Fibroblast of the aortic adventitia (primary cell): ENCODE data around the gene ABCA1. TPM values are rescaled to one million over a fixed set of nuclear protein-coding genes. Genes with fewer than 3 reads are reported as not detected.
"Not testable (repeated sequence)": the region's sequence is repeated elsewhere in the genome, so short reads cannot be mapped to it uniquely, and the experiment has no call there.

Source experiments
- DNase-seq: peaks from one replicate; pipeline ENCODE4 v3.0.0-alpha.2; 2010; ENCODE audit warnings: low read depth
- H3K4me3 ChIP-seq: 2 replicates; pipeline ENCODE4 v1.5.1; 2011; ENCODE audit warnings: low read depth, mild to moderate bottlenecking, control low read depth, low read length, moderate library complexity
- total RNA-seq: library from RNA; depleted of rRNA; stranded (reverse); fragments of >200 nt; gene quantifications from 2 replicates; pipeline ENCODE4 v1.2.3, GENCODE V29; 2012; ENCODE audit warnings: low replicate concordance
- TF ChIP-seq, protein P1 (sequence below): IDR thresholded peaks from 2 replicates; pipeline ENCODE4 v1.5.1; 2011; ENCODE audit warnings: mild to moderate bottlenecking, low read length, control low read depth, inconsistent platforms; ENCODE audit not compliant: insufficient read depth

The ABCA1 gene
- total RNA-seq, 1 donor, result 40.1 TPM

DNA sequence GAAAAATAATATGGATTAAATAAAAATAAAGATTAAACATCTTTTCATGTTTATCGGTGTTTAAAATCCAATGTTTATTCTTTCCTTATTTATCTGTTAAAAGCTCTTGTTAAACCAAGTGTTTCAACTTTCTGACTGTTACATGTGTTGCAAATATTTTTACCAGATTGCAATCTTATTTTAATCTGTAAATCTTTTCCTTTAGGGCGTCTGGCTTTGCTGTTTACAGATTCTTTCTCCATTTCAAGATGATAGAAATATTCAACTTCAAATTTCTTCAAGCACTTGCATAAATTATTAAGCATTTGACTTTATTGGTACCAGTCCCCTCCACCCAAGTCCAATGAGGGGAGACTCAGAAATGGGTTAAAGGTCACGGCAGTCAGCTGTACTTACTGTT, 16.9 kb upstream of the ABCA1 start:
- TF ChIP-seq, protein P1, sequence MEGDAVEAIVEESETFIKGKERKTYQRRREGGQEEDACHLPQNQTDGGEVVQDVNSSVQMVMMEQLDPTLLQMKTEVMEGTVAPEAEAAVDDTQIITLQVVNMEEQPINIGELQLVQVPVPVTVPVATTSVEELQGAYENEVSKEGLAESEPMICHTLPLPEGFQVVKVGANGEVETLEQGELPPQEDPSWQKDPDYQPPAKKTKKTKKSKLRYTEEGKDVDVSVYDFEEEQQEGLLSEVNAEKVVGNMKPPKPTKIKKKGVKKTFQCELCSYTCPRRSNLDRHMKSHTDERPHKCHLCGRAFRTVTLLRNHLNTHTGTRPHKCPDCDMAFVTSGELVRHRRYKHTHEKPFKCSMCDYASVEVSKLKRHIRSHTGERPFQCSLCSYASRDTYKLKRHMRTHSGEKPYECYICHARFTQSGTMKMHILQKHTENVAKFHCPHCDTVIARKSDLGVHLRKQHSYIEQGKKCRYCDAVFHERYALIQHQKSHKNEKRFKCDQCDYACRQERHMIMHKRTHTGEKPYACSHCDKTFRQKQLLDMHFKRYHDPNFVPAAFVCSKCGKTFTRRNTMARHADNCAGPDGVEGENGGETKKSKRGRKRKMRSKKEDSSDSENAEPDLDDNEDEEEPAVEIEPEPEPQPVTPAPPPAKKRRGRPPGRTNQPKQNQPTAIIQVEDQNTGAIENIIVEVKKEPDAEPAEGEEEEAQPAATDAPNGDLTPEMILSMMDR, result no peak
- no peak overlapping the region for H3K4me3 ChIP-seq
- DNase-seq, result no peak

DNA sequence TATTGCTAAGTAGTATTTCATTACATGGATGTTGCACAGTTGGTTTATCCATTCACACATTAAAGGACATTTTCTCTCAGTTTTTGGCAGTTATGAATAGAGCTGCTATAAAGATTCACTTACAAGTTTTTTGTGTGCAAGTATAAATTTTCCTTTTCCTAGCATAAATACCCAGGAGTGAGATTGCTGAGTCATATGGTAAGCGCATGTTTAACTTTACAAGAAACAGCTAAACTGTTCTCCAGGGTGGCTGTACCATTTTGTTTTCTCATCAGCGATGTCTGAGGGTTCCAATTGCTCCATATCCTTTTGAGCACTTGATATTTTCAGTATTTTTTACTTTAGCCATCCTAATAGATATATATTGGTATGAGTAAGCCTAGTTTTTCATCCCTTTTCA, 16.4 kb upstream of the ABCA1 start:
- no peak for DNase-seq
- H3K4me3 ChIP-seq, result no peak overlapping the region
- TF ChIP-seq, protein P1, result no peak

DNA sequence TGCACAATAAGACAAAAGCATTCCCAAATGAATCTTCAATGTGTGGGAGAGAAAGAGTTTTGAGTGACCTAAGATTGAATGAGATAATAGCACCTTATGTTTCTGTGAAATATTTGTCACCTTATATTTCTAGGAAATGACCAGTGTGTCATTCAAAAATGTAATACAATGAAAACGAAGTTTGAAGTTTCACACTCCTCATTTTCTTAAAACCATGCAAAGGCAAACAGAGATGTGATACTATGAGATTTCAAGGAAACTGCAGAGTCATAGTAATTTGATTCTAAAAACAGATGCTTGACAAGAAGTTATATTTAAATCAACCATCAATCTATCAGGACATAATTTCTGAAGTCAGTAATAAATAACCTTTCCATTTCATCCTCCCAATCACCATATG, 13.6 kb upstream of the ABCA1 start:
- H3K4me3 ChIP-seq, result no peak overlapping the region
- no peak for DNase-seq
- TF ChIP-seq, protein P1, result no peak

DNA sequence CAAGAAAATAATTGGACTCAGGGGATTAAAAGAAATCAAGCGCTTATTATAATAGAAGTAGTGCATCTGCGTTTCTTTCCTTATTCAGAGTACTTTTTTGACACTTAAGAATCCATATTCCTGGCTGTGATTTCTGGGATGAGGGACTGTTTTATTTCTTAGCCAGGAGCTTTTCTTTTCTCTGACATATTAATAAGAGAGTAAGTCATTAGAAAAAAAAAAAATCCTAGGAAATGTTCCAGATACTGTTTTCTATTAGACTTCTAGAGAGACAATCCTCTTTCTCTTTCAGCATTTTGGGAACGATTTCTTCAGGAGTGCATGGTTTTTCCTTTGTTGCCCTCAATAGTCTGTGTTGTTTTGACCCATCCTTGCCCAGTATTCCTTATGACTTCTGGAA, 8.3 kb upstream of the ABCA1 start:
- TF ChIP-seq, protein P1, result no peak
- no peak for DNase-seq
- no peak overlapping the region for H3K4me3 ChIP-seq

DNA sequence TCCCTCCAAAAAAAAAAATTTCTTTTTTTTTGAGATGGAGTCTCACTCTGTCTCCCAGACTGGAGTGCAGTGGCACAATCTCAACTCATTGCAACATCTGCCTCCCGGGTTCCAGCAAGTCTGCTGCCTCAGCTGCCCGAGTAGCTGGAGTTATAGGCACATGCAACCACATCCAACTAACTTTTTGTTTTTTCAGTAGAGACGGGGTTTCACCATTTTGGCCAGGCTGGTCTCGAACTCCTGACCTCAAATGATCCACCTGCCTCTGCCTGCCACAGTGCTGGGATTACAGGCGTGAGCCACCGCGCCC, 7.5 kb upstream of the ABCA1 start:
- not testable (repeated sequence) for H3K4me3 ChIP-seq
- peak; percentile 34 for DNase-seq

DNA sequence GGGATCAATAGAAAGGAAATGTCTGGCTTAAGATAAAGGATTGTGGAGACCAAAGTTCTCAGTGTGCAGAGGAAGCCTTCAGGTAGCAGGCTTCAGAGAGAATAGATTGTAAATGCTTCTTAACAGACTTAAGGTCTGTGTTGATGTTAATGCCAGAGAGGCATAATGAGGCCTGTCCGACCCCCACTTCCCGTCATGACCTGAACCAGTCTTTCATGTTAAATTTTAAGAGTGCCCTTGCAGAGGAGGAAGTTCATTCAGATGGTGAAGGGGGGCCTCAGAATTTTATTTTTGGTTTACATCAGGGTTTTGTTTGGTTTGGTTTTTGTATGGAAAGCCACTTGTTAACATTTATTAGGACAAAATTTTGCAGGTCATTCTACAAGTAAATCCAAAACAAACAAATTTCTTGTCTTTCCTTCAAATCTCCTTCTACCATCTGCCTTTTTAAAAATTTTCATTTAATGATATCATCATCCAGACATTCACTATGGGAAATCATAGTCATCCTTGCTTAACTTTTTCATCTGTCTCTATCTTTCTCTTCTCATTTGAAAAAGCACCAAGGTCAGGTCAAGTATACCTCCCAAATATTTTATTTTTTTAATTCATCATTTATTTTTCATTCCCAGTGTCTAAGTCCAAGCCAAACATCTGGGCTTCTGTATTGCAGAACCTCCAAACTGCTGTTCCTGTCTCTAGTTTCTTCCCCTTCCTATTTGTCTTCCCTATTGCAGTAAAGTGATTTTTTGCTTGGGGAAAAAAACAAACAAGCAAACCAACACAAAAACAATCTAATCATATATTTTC, 6.9 kb upstream of the ABCA1 start:
- no peak overlapping the region for H3K4me3 ChIP-seq
- DNase-seq, result peak; percentile 34
- TF ChIP-seq, protein P1, result no peak

DNA sequence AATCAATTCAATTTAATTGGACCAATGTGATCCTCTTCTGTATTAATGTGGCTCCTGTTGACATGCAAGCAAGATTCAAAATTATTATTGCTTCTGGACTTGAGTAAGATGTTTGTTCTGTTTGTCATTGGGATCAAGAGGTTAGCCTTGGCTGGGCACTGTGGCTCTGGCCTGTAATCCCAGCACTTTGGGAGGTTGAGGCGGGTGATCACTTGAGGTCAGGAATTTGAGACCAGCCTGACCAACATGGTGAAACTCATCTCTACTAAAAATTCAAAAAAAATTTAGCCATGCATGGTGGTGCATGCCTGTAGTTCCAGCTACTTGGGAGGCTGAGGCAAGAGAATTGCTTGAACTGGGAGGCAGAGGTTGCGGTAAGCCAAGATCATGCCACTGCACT, 5.1 kb upstream of the ABCA1 start:
- H3K4me3 ChIP-seq, DNase-seq: not testable (repeated sequence)

DNA sequence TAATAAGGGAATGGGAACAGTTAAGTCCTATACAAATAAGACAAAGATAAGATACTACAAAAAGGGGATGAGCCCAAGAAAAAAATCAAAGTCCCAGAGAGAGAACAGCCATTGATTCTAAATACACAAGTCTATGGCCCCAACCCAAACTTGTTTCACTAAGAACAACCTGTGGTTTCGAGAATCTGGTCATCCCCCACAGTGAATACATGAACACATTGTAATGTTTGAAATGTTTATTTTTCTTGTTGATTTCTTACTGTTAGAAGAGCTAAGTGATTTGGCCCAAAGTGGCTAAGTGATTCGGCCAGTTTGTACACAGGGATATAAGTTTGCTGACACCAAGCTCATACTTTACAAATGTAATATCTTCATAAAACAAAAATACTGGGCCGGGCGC, 3.3 kb upstream of the ABCA1 start:
- no peak for DNase-seq
- TF ChIP-seq, protein P1, result no peak
- no peak overlapping the region for H3K4me3 ChIP-seq
